Measurements from ENCODE around the gene CEP72.
"Not testable (repeated sequence)": the region's sequence is repeated elsewhere in the genome, so short reads cannot be mapped to it uniquely, and the experiment has no call there.

CEP72 gene

GRCh38 chr5:680118-680795, 68.1 kb downstream of the CEP72 start:
- not testable (repeated sequence) for H3K4me2 ChIP-seq (ENCODE audit: low read length); H3K4me3 ChIP-seq (ENCODE audit: low read length); H3K4me1 ChIP-seq (ENCODE audit: control insufficient read depth, insufficient read depth, low read length); H3K36me3 ChIP-seq (ENCODE audit: insufficient read depth, low read length); H3K9me3 ChIP-seq (replicated peaks; ENCODE audit: low read length); H3K27me3 ChIP-seq (ENCODE audit: control insufficient read depth, insufficient read depth, low read length); H3K9ac ChIP-seq (ENCODE audit: low read depth, low read length)

DNA sequence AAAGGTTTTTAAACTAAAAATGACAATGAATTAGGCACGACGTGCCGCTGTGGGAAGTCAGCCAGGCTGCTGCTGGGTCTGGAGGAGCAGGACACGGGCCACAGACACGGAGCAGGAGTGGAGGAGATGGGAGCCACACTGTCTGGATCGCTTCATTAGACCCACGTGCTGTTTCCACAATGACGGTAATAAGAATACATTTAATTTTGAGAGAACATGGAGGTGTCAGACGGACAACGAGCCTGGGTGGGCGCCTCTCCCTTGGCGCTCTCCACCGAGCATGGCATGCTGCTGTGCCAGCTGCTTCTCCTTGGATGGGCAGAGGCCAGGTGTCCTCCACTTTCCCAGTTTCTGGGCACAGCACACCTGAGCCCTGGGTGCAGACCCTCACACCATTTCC, 68.7 kb downstream of the CEP72 start:
- H3K27me3 ChIP-seq (ENCODE audit: control insufficient read depth, insufficient read depth, low read length); H3K9me3 ChIP-seq (replicated peaks; ENCODE audit: low read length); H3K4me3 ChIP-seq (ENCODE audit: low read length); H3K36me3 ChIP-seq (ENCODE audit: insufficient read depth, low read length); H3K4me2 ChIP-seq (ENCODE audit: low read length); H3K4me1 ChIP-seq (ENCODE audit: control insufficient read depth, insufficient read depth, low read length); H3K9ac ChIP-seq (ENCODE audit: low read depth, low read length): not testable (repeated sequence)

- H3K9ac ChIP-seq (ENCODE audit: low read depth, low read length); H3K9me3 ChIP-seq (replicated peaks; ENCODE audit: low read length); H3K4me3 ChIP-seq (ENCODE audit: low read length); H3K36me3 ChIP-seq (ENCODE audit: insufficient read depth, low read length); H3K27me3 ChIP-seq (ENCODE audit: control insufficient read depth, insufficient read depth, low read length); H3K4me2 ChIP-seq (ENCODE audit: low read length); H3K4me1 ChIP-seq (ENCODE audit: control insufficient read depth, insufficient read depth, low read length): not testable (repeated sequence)
Observed at GRCh38 chr5:681317-682191, 69.4 kb downstream of the CEP72 start.

- not testable (repeated sequence) for H3K36me3 ChIP-seq (ENCODE audit: insufficient read depth, low read length); H3K4me2 ChIP-seq (ENCODE audit: low read length); H3K27me3 ChIP-seq (ENCODE audit: control insufficient read depth, insufficient read depth, low read length); H3K4me3 ChIP-seq (ENCODE audit: low read length); H3K4me1 ChIP-seq (ENCODE audit: control insufficient read depth, insufficient read depth, low read length); H3K9ac ChIP-seq (ENCODE audit: low read depth, low read length); H3K9me3 ChIP-seq (replicated peaks; ENCODE audit: low read length)
Observed at GRCh38 chr5:682216-682615, 70.1 kb downstream of the CEP72 start.

DNA sequence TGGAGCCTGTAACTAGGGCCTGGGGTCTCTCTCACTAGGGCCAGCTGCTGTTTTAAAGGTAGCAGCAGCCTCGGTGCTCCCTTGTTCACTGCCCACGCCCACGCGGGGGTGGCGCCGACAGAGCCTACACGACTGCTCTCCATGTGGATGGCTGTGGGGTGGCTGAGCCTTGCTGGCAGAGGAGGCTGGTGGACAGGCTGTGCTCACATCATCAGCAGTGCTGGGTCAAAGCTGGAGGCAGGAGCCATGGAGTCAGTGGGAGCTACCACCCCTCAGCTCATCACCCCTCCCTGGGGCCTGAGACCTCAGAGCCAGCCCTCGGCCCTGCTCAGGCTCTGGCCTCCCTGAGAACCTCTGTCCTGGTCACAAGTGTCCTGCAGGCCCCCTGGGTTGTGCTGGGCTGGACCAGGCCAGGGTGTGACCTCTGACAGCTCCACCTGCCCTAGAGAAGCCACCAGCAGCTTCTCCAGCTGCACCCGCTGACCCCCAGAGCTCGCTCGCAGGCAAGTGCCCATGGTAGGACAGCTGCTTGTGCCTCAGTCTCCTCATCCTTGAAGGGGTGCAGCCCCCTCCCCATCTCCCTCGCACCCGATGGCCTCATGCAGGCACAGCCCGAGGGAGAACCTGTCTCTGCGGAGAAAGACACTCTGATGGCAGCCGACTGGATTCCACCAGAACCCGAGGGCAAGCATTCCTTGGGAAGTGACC, 70.7 kb downstream of the CEP72 start:
- H3K4me2 ChIP-seq (ENCODE audit: low read length); H3K4me3 ChIP-seq (ENCODE audit: low read length); H3K4me1 ChIP-seq (ENCODE audit: control insufficient read depth, insufficient read depth, low read length); H3K36me3 ChIP-seq (ENCODE audit: insufficient read depth, low read length); H3K27me3 ChIP-seq (ENCODE audit: control insufficient read depth, insufficient read depth, low read length); H3K9ac ChIP-seq (ENCODE audit: low read depth, low read length); H3K9me3 ChIP-seq (replicated peaks; ENCODE audit: low read length): not testable (repeated sequence)

- H3K4me2 ChIP-seq (ENCODE audit: low read length): no peak overlapping the region
- H3K4me1 ChIP-seq (ENCODE audit: control insufficient read depth, insufficient read depth, low read length): no peaks in the 10 kb centered on the region
- H3K9ac ChIP-seq (ENCODE audit: low read depth, low read length): no peak overlapping the region
- no peaks in the 10 kb centered on the region for H3K36me3 ChIP-seq (ENCODE audit: insufficient read depth, low read length)
- no peaks in the 10 kb centered on the region for H3K9me3 ChIP-seq (replicated peaks; ENCODE audit: low read length)
- peaks cover 3% of the 10 kb centered on the region for H3K27me3 ChIP-seq (ENCODE audit: control insufficient read depth, insufficient read depth, low read length)
- H3K4me3 ChIP-seq (ENCODE audit: low read length): no peak overlapping the region
Observed at GRCh38 chr5:683551-684481, 71.7 kb downstream of the CEP72 start.

DNA sequence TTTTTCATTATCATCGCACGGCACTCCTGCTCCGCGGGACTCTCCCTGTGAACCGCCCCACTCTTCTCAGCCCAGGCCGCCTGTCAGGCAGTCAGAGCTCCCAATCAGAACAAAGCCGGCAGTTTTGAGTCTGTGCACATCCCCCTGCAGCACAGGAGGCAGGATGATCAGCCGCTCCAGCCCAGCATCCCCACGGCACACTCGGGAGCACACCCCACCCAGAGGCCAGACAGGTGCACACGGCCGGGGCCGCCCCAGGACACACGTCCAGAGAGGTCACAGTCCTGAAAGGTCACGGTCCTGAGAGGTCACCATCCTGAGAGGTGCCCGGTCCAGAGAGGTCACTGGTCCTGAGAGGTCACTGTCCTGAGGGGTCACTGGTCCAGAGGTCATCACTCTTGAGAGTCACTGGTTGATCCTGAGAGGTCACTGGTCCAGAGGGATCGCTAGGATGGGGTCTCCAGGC, 72.6 kb downstream of the CEP72 start:
- H3K9me3 ChIP-seq (replicated peaks; ENCODE audit: low read length): no peaks in the 10 kb centered on the region
- H3K36me3 ChIP-seq (ENCODE audit: insufficient read depth, low read length): no peaks in the 10 kb centered on the region
- H3K27me3 ChIP-seq (ENCODE audit: control insufficient read depth, insufficient read depth, low read length): peaks cover 3% of the 10 kb centered on the region
- H3K9ac ChIP-seq (ENCODE audit: low read depth, low read length): no peak overlapping the region
- H3K4me3 ChIP-seq (ENCODE audit: low read length): no peak overlapping the region
- no peak overlapping the region for H3K4me2 ChIP-seq (ENCODE audit: low read length)
- no peaks in the 10 kb centered on the region for H3K4me1 ChIP-seq (ENCODE audit: control insufficient read depth, insufficient read depth, low read length)

GRCh38 chr5:685262-686171, 73.4 kb downstream of the CEP72 start:
- Histone ChIP-seq H3K27me3 (ENCODE audit: control insufficient read depth, insufficient read depth, low read length) (peaks cover 3% of the 10 kb centered on the region), H3K4me2 (ENCODE audit: low read length) (no peak overlapping the region), H3K9me3 (replicated peaks; ENCODE audit: low read length) (no peaks in the 10 kb centered on the region), H3K4me1 (ENCODE audit: control insufficient read depth, insufficient read depth, low read length) (no peaks in the 10 kb centered on the region), H3K4me3 (ENCODE audit: low read length) (no peak overlapping the region), H3K36me3 (ENCODE audit: insufficient read depth, low read length) (no peaks in the 10 kb centered on the region), H3K9ac (ENCODE audit: low read depth, low read length) (no peak overlapping the region)

DNA sequence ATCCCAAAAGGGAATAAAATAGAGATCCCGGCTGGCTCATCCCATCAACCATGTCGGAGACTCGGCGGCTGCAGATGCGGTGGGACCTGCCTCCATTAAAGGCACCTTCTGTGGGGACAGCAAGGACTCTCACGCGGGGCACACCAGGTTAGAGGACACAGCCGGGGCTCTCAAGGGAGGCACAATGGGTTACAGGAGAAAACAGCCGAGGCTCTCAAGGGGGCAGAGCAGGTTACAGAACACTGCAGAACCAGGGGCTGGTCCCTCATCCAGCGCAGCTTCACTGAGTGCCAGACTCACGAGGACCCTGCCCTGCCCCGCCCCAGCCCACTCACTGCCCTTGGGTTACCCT, 74.0 kb downstream of the CEP72 start:
- not testable (repeated sequence) for H3K4me1 ChIP-seq (ENCODE audit: control insufficient read depth, insufficient read depth, low read length); H3K4me2 ChIP-seq (ENCODE audit: low read length); H3K9ac ChIP-seq (ENCODE audit: low read depth, low read length); H3K9me3 ChIP-seq (replicated peaks; ENCODE audit: low read length); H3K36me3 ChIP-seq (ENCODE audit: insufficient read depth, low read length); H3K4me3 ChIP-seq (ENCODE audit: low read length); H3K27me3 ChIP-seq (ENCODE audit: control insufficient read depth, insufficient read depth, low read length)

GRCh38 chr5:686936-687335, 74.8 kb downstream of the CEP72 start:
- H3K27me3 ChIP-seq (ENCODE audit: control insufficient read depth, insufficient read depth, low read length); H3K9me3 ChIP-seq (replicated peaks; ENCODE audit: low read length); H3K4me1 ChIP-seq (ENCODE audit: control insufficient read depth, insufficient read depth, low read length); H3K36me3 ChIP-seq (ENCODE audit: insufficient read depth, low read length); H3K4me3 ChIP-seq (ENCODE audit: low read length); H3K4me2 ChIP-seq (ENCODE audit: low read length); H3K9ac ChIP-seq (ENCODE audit: low read depth, low read length): not testable (repeated sequence)
